Panc1 (cell line): Measurements from ENCODE around the gene MRFAP1L1. TPM values are rescaled to one million over a fixed set of nuclear protein-coding genes. Genes with fewer than 3 reads are reported as not detected.

Experiments used
- ATAC-seq: fragments of 200-7000 bp; cut with Tn5 transposase; 2 replicates; pipeline ENCODE4 v1.9.1; 2020; ENCODE audit warnings: mild to moderate bottlenecking, moderate library complexity
- BruUV-seq: library from RNA; stranded (reverse); fragments of 400-500 nt; replicated peaks from 2 replicates; lab custom pipeline; 2021; lab: Mats Ljungman, UMichigan
- CTCF ChIA-PET: fragments of 300-600 bp; sonication (Branson Sonifier 250); formaldehyde crosslinking; loops from one replicate; lab custom pipeline; 2022; ENCODE audit warnings: antibody characterized with exemption; lab: Charles Lee
- POLR2A ChIA-PET: fragments of 300-600 bp; sonication (Branson Sonifier 250); formaldehyde crosslinking; loops from one replicate; lab custom pipeline; 2022; ENCODE audit warnings: antibody characterized with exemption; lab: Charles Lee
- DNase-seq: peaks from one replicate; pipeline ENCODE4 v3.0.0-alpha.2; 2010; ENCODE audit warnings: low read depth, low spot score
- H3K27ac ChIP-seq: 2 replicates; pipeline ENCODE4 v1.5.1; 2011; ENCODE audit warnings: mild to moderate bottlenecking, low read length, inconsistent platforms
- H3K27me3 ChIP-seq: fragments of 200-500 bp; sonication (Bioruptor generic); 2 replicates; pipeline ENCODE4 v1.6.0; 2014; ENCODE audit warnings: low read length, inconsistent platforms; ENCODE audit not compliant: control insufficient read depth, insufficient read depth
- H3K36me3 ChIP-seq: fragments of 200-500 bp; sonication (Bioruptor generic); 2 replicates; pipeline ENCODE4 v1.5.1; 2014; ENCODE audit warnings: inconsistent platforms, mild to moderate bottlenecking, low read length, moderate library complexity; ENCODE audit not compliant: control insufficient read depth, insufficient read depth
- H3K4me1 ChIP-seq: 2 replicates; pipeline ENCODE4 v1.5.1; 2011; ENCODE audit warnings: inconsistent platforms, mild to moderate bottlenecking, low read length, moderate library complexity; ENCODE audit not compliant: control insufficient read depth, insufficient read depth
- H3K4me3 ChIP-seq, 2 experiments: 2 replicates each; pipeline ENCODE4 v1.5.1; 2011 to 2012; ENCODE audit warnings: low read depth in 2 of 2, low read length in 2 of 2, mild to moderate bottlenecking in 2 of 2, inconsistent platforms in 1 of 2, moderate library complexity in 1 of 2
- H3K9me3 ChIP-seq: fragments of 200-500 bp; sonication (Bioruptor generic); 2 replicates; pipeline ENCODE4 v1.5.1; 2014; ENCODE audit warnings: low read depth, mild to moderate bottlenecking, inconsistent platforms, low read length, moderate library complexity; ENCODE audit not compliant: control insufficient read depth, insufficient read depth
- POLR2AphosphoS5 ChIP-seq: IDR thresholded peaks from 2 replicates; pipeline ENCODE4 v1.6.1; 2012; ENCODE audit warnings: mild to moderate bottlenecking, low read depth, low read length, moderate library complexity
- SIN3A ChIP-seq: IDR thresholded peaks from 2 replicates; pipeline ENCODE4 v1.6.1; 2012; ENCODE audit warnings: low read depth, mild to moderate bottlenecking, low read length, moderate library complexity, borderline replicate concordance; ENCODE audit not compliant: insufficient read depth
- TCF7L2 ChIP-seq: IDR thresholded peaks from 2 replicates; pipeline ENCODE4 v1.6.1; 2011; ENCODE audit warnings: mild to moderate bottlenecking, low read depth, low read length, inconsistent platforms
- in situ Hi-C: cut with HindIII; loops from 2 replicates; pipeline ENCODE4 v1.10.0; 2016; ENCODE audit warnings: low sequenced_read_pairs, low pct_unique_long_range_greater_than_20kb
- intact Hi-C: fragments of 100-400 bp; cut with micrococcal nuclease; formaldehyde crosslinking; loops from one replicate; pipeline ENCODE4 v1.10.0; 2022; ENCODE audit not compliant: unreplicated experiment
- total RNA-seq: library from RNA; stranded (reverse); gene quantifications from one replicate; pipeline ENCODE4 v1.2.1, GENCODE V29; 2021; ENCODE audit not compliant: unreplicated experiment
- TF ChIP-seq, protein P1 (sequence below): fragments of 450-650 bp; IDR thresholded peaks from 2 replicates; pipeline ENCODE4 v1.5.1; 2017; ENCODE audit warnings: mild to moderate bottlenecking
- TF ChIP-seq, protein P2 (sequence below), 2 experiments: IDR thresholded peaks; 2 replicates each; pipeline ENCODE4 v1.6.1; 2011 to 2012; ENCODE audit warnings: low read depth in 2 of 2, control low read depth in 1 of 2, low read length in 1 of 2, mild to moderate bottlenecking in 1 of 2, moderate library complexity in 1 of 2; ENCODE audit not compliant: insufficient read depth in 1 of 2

MRFAP1L1 gene
- total RNA-seq, 1 experiment from 2014 or later, result 29.5 TPM

DNA sequence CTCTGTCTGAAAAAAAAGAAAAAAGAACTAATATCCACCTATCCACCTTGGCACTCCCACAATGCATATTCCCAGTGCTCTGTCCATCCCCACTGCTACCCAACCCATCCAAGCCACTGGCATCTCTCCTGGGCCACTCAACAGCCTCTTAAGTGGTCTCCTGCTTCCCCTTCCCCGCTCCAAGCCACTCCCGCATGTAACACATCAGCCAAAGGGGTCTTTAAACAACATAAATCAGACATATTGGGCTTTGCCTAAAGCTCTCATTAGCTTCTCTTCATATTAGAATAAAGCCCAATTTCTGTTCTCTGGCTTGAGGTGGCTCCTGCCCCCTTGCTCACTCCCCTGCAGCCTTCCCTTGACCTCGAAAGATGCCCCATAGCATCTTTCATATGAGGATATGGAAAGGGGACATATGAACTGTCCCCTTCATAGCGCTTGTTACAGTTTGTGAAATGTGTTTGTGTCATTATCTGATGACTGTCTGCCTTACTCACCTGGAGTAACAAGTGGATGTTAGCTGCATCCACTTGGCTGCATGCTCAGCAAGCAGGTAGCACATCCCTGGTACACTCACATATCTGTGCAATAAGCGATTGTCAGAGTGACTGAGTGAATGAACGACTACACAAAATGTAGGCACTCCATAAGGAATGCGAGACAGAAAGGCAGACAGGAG is 9.4 kb upstream of the MRFAP1L1 start:
- H3K27me3 ChIP-seq, result no peaks in the 10 kb centered on the region
- TF ChIP-seq SIN3A (no peak), TCF7L2 (no peak), POLR2AphosphoS5 (no peak)
- TF ChIP-seq, protein P1, sequence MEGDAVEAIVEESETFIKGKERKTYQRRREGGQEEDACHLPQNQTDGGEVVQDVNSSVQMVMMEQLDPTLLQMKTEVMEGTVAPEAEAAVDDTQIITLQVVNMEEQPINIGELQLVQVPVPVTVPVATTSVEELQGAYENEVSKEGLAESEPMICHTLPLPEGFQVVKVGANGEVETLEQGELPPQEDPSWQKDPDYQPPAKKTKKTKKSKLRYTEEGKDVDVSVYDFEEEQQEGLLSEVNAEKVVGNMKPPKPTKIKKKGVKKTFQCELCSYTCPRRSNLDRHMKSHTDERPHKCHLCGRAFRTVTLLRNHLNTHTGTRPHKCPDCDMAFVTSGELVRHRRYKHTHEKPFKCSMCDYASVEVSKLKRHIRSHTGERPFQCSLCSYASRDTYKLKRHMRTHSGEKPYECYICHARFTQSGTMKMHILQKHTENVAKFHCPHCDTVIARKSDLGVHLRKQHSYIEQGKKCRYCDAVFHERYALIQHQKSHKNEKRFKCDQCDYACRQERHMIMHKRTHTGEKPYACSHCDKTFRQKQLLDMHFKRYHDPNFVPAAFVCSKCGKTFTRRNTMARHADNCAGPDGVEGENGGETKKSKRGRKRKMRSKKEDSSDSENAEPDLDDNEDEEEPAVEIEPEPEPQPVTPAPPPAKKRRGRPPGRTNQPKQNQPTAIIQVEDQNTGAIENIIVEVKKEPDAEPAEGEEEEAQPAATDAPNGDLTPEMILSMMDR, result no peak
- TF ChIP-seq, protein P2, sequence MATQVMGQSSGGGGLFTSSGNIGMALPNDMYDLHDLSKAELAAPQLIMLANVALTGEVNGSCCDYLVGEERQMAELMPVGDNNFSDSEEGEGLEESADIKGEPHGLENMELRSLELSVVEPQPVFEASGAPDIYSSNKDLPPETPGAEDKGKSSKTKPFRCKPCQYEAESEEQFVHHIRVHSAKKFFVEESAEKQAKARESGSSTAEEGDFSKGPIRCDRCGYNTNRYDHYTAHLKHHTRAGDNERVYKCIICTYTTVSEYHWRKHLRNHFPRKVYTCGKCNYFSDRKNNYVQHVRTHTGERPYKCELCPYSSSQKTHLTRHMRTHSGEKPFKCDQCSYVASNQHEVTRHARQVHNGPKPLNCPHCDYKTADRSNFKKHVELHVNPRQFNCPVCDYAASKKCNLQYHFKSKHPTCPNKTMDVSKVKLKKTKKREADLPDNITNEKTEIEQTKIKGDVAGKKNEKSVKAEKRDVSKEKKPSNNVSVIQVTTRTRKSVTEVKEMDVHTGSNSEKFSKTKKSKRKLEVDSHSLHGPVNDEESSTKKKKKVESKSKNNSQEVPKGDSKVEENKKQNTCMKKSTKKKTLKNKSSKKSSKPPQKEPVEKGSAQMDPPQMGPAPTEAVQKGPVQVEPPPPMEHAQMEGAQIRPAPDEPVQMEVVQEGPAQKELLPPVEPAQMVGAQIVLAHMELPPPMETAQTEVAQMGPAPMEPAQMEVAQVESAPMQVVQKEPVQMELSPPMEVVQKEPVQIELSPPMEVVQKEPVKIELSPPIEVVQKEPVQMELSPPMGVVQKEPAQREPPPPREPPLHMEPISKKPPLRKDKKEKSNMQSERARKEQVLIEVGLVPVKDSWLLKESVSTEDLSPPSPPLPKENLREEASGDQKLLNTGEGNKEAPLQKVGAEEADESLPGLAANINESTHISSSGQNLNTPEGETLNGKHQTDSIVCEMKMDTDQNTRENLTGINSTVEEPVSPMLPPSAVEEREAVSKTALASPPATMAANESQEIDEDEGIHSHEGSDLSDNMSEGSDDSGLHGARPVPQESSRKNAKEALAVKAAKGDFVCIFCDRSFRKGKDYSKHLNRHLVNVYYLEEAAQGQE (IDR thresholded peaks at IDR 0.05; ENCODE audit: insufficient read depth in 1 of 2, low read depth in 2 of 2, low read length in 1 of 2), result no peak
- ATAC-seq (0 out of 2 replicates have a peak, but pooled peaks have one; percentile 26), DNase-seq (no peak)
- ChIA-PET POLR2A (interaction anchor here (0.5 kb wide), 1 partner anchor 128 kb away, joined by 5 read pairs; no protein-coding TSS in a partner anchor), CTCF (interaction anchor here (0.5 to 1.9 kb wide), 5 partner anchors 153 to 320 kb away, joined by 3 to 8 read pairs (median 3); no protein-coding TSS in a partner anchor)
- H3K36me3 ChIP-seq, result no peaks in the 10 kb centered on the region
- no TSS peak for BruUV-seq
- in situ Hi-C loops (no loop called here), intact Hi-C loops (loop anchor here (2.0 to 10.0 kb wide), 2 partner anchors 66 to 156 kb away; partner anchors contain the start of gene KIAA0232)
- H3K4me3 ChIP-seq, result no peak overlapping the region
- no peaks in the 10 kb centered on the region for H3K9me3 ChIP-seq
- peaks cover 14% of the 10 kb centered on the region for H3K4me1 ChIP-seq
- 0 out of 2 replicates have a peak overlapping the region, but pooled peaks have one; percentile 23 for H3K27ac ChIP-seq

DNA sequence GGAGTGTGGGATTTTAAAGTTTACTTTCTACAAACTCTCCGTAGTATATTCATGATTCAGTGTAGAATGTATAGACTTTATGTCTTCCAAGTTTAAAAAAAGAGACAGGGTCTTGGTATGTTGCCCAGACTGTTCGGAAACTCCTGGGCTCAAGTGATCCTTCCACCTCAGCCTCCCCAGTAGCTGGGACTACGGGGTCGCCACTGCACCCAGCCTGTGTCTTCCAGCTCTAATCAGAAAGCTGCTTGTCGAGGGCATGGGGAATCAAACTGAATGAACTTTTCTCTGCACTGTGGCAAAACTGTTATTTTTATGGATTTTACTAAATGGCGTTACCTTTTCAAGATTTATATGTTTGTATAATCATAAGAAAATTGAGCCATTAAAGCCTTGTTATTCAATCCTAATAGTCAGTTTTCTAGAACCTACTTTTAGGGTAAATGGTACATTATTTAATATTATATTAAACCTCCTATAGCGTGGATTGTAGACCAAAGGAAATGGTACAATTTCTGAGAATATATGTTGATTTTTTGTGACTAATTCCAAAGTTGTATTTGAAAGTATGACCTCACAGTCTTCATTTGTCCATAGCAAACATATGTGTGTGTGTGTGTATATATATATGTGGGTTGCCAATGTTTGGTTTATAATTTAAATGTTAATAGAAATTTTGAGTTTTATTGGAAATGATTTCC is 7.4 kb upstream of the MRFAP1L1 start:
- no peak for ATAC-seq
- BruUV-seq, result no TSS peak
- ChIA-PET POLR2A (interaction anchor here (0.6 to 0.7 kb wide), 3 partner anchors 11 to 156 kb away, joined by 4 to 14 read pairs (median 14); no protein-coding TSS in a partner anchor), CTCF (interaction anchor here (0.7 kb wide), 1 partner anchor 28 kb away, joined by 3 read pairs; no protein-coding TSS in a partner anchor)
- H3K36me3 ChIP-seq, result no peaks in the 10 kb centered on the region
- no peaks in the 10 kb centered on the region for H3K9me3 ChIP-seq
- peaks cover 14% of the 10 kb centered on the region for H3K4me1 ChIP-seq
- DNase-seq, result no peak
- in situ Hi-C loops (no loop called here), intact Hi-C loops (loop anchor here (10.0 kb wide), 1 partner anchor 68 kb away; the partner anchor contains the start of gene KIAA0232)
- peak overlapping the region; percentile 66 to 75 for H3K4me3 ChIP-seq
- H3K27ac ChIP-seq, result peak overlapping the region; percentile 85
- H3K27me3 ChIP-seq, result no peaks in the 10 kb centered on the region
- TF ChIP-seq TCF7L2 (no peak), POLR2AphosphoS5 (no peak), SIN3A (no peak)
- TF ChIP-seq, protein P2 (IDR thresholded peaks at IDR 0.05; ENCODE audit: insufficient read depth in 1 of 2, low read depth in 2 of 2, low read length in 1 of 2), result no peak
- TF ChIP-seq, protein P1, result no peak
